Measurements from ENCODE around the gene SRRD. TPM values are rescaled to one million over a fixed set of nuclear protein-coding genes. Genes with fewer than 3 reads are reported as not detected.

SRRD gene
- total RNA-seq, 1 donor from 2014 or later = 20.1 TPM

DNA sequence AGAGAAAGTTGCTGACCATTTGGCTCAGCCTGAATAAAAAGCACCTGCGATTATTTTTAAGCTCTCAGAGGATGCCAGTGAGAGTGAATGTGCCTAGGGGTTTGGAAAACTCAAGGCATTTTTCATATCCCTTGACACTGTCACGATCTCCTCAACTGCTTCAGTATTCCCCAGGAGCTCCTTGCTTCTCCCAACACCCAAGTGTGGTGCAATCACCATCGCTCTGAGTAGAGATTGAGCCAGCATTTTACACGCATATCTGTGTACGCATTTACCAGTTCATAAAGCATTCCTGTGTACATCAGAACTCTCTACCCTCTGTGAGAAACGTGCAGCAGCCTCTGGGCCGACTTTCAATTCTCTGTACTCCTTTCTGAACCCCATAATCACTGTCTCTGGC lies 1.3 kb downstream of the SRRD start:
- Mint-ChIP-seq H3K4me3 (ENCODE audit: unreplicated experiment) (peak overlapping the region; percentile 92), H3K27ac (ENCODE audit: unreplicated experiment) (no peak overlapping the region), H3K9me3 (ENCODE audit: unreplicated experiment) (peaks cover 3% of the 10 kb centered on the region)

DNA sequence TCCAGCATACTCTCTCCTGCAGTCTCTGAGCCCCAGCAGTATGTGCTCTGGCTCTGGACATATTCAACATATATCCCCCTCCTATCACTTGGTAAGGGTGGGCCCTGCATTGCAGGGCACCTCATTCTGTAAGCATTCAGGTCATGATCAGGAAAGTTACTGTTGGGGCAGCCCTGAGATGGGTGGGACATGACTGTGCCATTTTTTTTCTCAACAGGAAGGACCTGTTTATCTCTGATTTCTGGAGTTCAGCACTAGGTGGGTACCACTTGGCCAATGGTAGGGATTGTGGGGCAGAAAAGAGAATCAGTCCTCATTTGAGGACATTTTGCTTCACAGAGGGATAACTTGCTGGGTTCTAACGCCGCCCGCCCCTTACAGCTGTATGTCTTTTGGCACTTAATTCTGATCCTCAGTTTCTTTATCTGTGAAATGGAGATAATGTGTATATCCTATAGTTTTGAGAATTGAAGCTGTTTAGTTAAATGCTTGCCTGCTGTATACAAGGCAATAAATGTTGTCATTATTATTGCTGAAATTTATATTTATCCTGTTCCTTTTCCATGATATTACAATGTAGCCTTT lies 2.2 kb downstream of the SRRD start:
- H3K27me3 Mint-ChIP-seq (ENCODE audit: unreplicated experiment) = peaks cover 3% of the 10 kb centered on the region
- H3K36me3 Mint-ChIP-seq (ENCODE audit: unreplicated experiment) = no peaks in the 10 kb centered on the region
- TF ChIP-seq, protein P1, sequence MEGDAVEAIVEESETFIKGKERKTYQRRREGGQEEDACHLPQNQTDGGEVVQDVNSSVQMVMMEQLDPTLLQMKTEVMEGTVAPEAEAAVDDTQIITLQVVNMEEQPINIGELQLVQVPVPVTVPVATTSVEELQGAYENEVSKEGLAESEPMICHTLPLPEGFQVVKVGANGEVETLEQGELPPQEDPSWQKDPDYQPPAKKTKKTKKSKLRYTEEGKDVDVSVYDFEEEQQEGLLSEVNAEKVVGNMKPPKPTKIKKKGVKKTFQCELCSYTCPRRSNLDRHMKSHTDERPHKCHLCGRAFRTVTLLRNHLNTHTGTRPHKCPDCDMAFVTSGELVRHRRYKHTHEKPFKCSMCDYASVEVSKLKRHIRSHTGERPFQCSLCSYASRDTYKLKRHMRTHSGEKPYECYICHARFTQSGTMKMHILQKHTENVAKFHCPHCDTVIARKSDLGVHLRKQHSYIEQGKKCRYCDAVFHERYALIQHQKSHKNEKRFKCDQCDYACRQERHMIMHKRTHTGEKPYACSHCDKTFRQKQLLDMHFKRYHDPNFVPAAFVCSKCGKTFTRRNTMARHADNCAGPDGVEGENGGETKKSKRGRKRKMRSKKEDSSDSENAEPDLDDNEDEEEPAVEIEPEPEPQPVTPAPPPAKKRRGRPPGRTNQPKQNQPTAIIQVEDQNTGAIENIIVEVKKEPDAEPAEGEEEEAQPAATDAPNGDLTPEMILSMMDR (IDR thresholded peaks at IDR 0.05; ENCODE audit: partially characterized antibody, unreplicated experiment) = no peak
- DNase-seq = no peak
- peaks cover 19% of the 10 kb centered on the region for H3K4me1 Mint-ChIP-seq (ENCODE audit: low read depth, unreplicated experiment)
- no peak overlapping the region for H3K4me3 Mint-ChIP-seq (ENCODE audit: unreplicated experiment)
- peaks cover 3% of the 10 kb centered on the region for H3K9me3 Mint-ChIP-seq (ENCODE audit: unreplicated experiment)
- no peak overlapping the region for H3K27ac Mint-ChIP-seq (ENCODE audit: unreplicated experiment)

More for the DNA sequence above, 1.3 kb downstream of the SRRD start:
- no peak for DNase-seq
- TF ChIP-seq, protein P1 (IDR thresholded peaks at IDR 0.05; ENCODE audit: partially characterized antibody, unreplicated experiment) = no peak
- Mint-ChIP-seq H3K4me1 (ENCODE audit: low read depth, unreplicated experiment) (peaks cover 19% of the 10 kb centered on the region), H3K36me3 (ENCODE audit: unreplicated experiment) (no peaks in the 10 kb centered on the region), H3K27me3 (ENCODE audit: unreplicated experiment) (peaks cover 3% of the 10 kb centered on the region)

DNA sequence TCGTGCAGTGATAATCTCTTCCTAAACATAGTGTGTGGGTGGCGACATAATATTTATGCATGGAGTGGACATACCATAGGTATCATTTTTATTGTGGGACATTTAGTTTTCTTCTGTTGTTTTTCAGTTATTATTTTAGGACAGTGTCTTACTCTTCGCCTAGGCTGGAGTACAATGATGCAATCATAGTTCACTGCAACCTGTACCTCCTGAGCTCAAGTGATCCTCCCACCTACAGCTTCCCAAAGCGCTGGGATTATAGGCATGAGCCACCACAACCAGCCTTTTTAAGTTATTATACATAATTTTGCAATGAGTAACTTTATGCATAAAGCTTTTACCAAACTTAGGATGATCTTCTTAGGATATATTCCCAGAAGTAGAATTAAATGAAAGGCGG lies 2.7 kb downstream of the SRRD start:
- Mint-ChIP-seq H3K27ac (ENCODE audit: unreplicated experiment) (no peak overlapping the region), H3K27me3 (ENCODE audit: unreplicated experiment) (peaks cover 3% of the 10 kb centered on the region), H3K4me1 (ENCODE audit: low read depth, unreplicated experiment) (peaks cover 15% of the 10 kb centered on the region), H3K4me3 (ENCODE audit: unreplicated experiment) (no peak overlapping the region), H3K9me3 (ENCODE audit: unreplicated experiment) (peaks cover 3% of the 10 kb centered on the region), H3K36me3 (ENCODE audit: unreplicated experiment) (no peaks in the 10 kb centered on the region)
- DNase-seq = no peak
- TF ChIP-seq, protein P1 (IDR thresholded peaks at IDR 0.05; ENCODE audit: partially characterized antibody, unreplicated experiment) = no peak

DNA sequence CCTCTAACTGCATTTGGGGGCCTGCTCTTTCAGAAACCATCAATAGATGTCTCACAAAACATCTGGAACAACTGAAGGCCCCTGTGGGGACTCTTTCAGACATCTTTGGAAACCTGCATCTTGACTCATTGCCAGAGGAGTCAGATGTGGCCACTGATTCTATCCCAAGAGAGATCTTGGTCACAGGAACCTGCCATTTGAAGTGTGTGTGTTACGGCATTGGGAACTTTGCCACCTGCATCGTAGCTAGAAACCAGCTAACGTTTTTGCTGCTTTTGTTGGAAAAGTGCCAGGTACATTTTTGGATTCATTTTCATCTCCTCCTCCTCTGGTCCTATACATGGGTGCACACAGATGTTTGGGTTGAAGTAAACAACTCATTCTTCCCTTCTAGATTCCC lies 4.3 kb downstream of the SRRD start:
- H3K4me1 Mint-ChIP-seq (ENCODE audit: low read depth, unreplicated experiment) = peaks cover 6% of the 10 kb centered on the region
- H3K36me3 Mint-ChIP-seq (ENCODE audit: unreplicated experiment) = no peaks in the 10 kb centered on the region

DNA sequence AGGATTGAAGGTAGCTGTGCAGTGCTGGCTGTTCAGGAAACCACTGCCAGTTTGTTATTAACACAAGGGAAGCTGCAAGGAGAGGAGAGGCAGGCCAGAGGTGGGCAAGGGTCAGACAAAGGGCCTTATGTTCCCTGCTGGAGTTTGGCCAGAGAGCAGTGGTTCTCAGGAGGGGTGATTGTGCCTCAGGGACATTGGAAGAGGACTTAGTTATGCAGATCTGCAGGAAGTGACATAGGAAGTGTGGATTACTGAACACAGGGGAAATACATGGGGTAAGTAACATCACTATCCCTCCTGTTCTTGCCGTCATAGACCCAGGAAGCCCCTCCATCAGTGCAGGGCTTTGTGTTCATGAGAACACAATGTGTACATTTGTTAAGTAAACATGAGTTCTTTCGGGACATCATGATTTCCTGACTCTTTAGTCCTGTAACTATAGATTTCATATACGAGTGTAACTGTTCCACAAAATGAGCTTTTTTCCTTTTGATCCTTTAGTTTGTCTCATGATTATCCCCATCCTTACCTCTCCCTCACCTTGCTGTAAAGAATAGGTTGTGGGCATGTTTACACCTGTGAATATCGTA lies 5.9 kb downstream of the SRRD start:
- no peaks in the 10 kb centered on the region for H3K4me1 Mint-ChIP-seq (ENCODE audit: low read depth, unreplicated experiment)
- H3K27ac Mint-ChIP-seq (ENCODE audit: unreplicated experiment) = peak overlapping the region; percentile 34
- no peaks in the 10 kb centered on the region for H3K9me3 Mint-ChIP-seq (ENCODE audit: unreplicated experiment)

More for the DNA sequence above, 4.3 kb downstream of the SRRD start:
- Mint-ChIP-seq H3K9me3 (ENCODE audit: unreplicated experiment) (peaks cover 3% of the 10 kb centered on the region), H3K27me3 (ENCODE audit: unreplicated experiment) (peaks cover 3% of the 10 kb centered on the region), H3K4me3 (ENCODE audit: unreplicated experiment) (no peak overlapping the region), H3K27ac (ENCODE audit: unreplicated experiment) (no peak overlapping the region)
- TF ChIP-seq, protein P1 (IDR thresholded peaks at IDR 0.05; ENCODE audit: partially characterized antibody, unreplicated experiment) = no peak
- DNase-seq = no peak

More for the DNA sequence above, 5.9 kb downstream of the SRRD start:
- no peak for DNase-seq
- TF ChIP-seq, protein P1 (IDR thresholded peaks at IDR 0.05; ENCODE audit: partially characterized antibody, unreplicated experiment) = no peak
- Mint-ChIP-seq H3K36me3 (ENCODE audit: unreplicated experiment) (no peaks in the 10 kb centered on the region), H3K27me3 (ENCODE audit: unreplicated experiment) (peaks cover 1% of the 10 kb centered on the region), H3K4me3 (ENCODE audit: unreplicated experiment) (no peak overlapping the region)
